ENCODE data around the gene TMEM52.
"Not testable (repeated sequence)": the region's sequence is repeated elsewhere in the genome, so short reads cannot be mapped to it uniquely, and the experiment has no call there.

Gene TMEM52

GRCh38 chr1:1892763-1893120 is 26.3 kb downstream of the TMEM52 start:
- DNase-seq = no peak

- no peak for DNase-seq
Observed at GRCh38 chr1:1892079-1892762, 26.9 kb downstream of the TMEM52 start.

GRCh38 chr1:1891349-1892078 is 27.6 kb downstream of the TMEM52 start:
- DNase-seq = peak; percentile 52

- peak; percentile 96 for DNase-seq
Observed at GRCh38 chr1:1890506-1891348, 28.4 kb downstream of the TMEM52 start, which contains the start of gene GNB1. TSS of gene GNB1 (minus strand) at chr1:1891087. CDS start at chr1:1825453, 65,634 bp downstream.

- peak; percentile 89 for DNase-seq
Observed at GRCh38 chr1:1889847-1890505, 29.1 kb downstream of the TMEM52 start.

GRCh38 chr1:1889090-1889750 is 29.9 kb downstream of the TMEM52 start:
- peak; percentile 24 for DNase-seq

- DNase-seq = not testable (repeated sequence)
Observed at GRCh38 chr1:1883890-1884289, 35.2 kb downstream of the TMEM52 start.

GRCh38 chr1:1883092-1883873 is 35.8 kb downstream of the TMEM52 start:
- no peak for DNase-seq

- no peak for DNase-seq
Observed at GRCh38 chr1:1881727-1882126, 37.4 kb downstream of the TMEM52 start.

GRCh38 chr1:1880617-1881312 is 38.3 kb downstream of the TMEM52 start:
- no peak for DNase-seq

GRCh38 chr1:1879942-1880341 is 39.1 kb downstream of the TMEM52 start:
- no peak for DNase-seq

GRCh38 chr1:1877865-1878436 is 41.1 kb downstream of the TMEM52 start:
- DNase-seq = no peak

- DNase-seq = no peak
Observed at GRCh38 chr1:1876335-1876930, 42.6 kb downstream of the TMEM52 start.

- DNase-seq = no peak
Observed at GRCh38 chr1:1875932-1876331, 43.1 kb downstream of the TMEM52 start.

GRCh38 chr1:1874901-1875300 is 44.2 kb downstream of the TMEM52 start:
- DNase-seq = no peak

GRCh38 chr1:1873186-1873585 is 45.9 kb downstream of the TMEM52 start:
- DNase-seq = no peak

- DNase-seq = no peak
Observed at GRCh38 chr1:1872329-1872994, 46.6 kb downstream of the TMEM52 start.

- peak; percentile 86 for DNase-seq
Observed at GRCh38 chr1:1869469-1869868, 49.6 kb downstream of the TMEM52 start.
